Measurements from ENCODE around the gene AFMID.

Gene AFMID

GRCh38 chr17:78211032-78211431 lies 23.9 kb downstream of the AFMID start:
- Mint-ChIP-seq H3K36me3 (ENCODE audit: low read depth) (peaks cover 5% of the 10 kb centered on the region), H3K27ac (no peak overlapping the region), H3K4me1 (ENCODE audit: low read depth) (peaks cover 10% of the 10 kb centered on the region), H3K9me3 (no peaks in the 10 kb centered on the region), H3K27me3 (ENCODE audit: low read depth) (no peaks in the 10 kb centered on the region), H3K4me3 (no peak overlapping the region)

DNA sequence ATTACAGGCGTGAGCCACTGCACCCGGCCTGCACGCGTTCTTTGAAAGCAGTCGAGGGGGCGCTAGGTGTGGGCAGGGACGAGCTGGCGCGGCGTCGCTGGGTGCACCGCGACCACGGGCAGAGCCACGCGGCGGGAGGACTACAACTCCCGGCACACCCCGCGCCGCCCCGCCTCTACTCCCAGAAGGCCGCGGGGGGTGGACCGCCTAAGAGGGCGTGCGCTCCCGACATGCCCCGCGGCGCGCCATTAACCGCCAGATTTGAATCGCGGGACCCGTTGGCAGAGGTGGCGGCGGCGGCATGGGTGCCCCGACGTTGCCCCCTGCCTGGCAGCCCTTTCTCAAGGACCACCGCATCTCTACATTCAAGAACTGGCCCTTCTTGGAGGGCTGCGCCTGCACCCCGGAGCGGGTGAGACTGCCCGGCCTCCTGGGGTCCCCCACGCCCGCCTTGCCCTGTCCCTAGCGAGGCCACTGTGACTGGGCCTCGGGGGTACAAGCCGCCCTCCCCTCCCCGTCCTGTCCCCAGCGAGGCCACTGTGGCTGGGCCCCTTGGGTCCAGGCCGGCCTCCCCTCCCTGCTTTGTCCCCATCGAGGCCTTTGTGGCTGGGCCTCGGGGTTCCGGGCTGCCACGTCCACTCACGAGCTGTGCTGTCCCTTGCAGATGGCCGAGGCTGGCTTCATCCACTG lies 27.0 kb downstream of the AFMID start, which contains the start of gene BIRC5:
TSS of gene BIRC5 (plus strand) at position 238 of the 690 bp plus-strand sequence. CDS start at position 302, 64 bp downstream.
- Mint-ChIP-seq H3K27me3 (ENCODE audit: low read depth) (no peaks in the 10 kb centered on the region), H3K4me1 (ENCODE audit: low read depth) (peaks cover 15% of the 10 kb centered on the region), H3K4me3 (peak within 1 kb of the TSS; percentile 94), H3K27ac (peak within 1 kb of the TSS; percentile 92), H3K36me3 (ENCODE audit: low read depth) (peaks cover 16% of the 10 kb centered on the region), H3K9me3 (no peaks in the 10 kb centered on the region)

- Mint-ChIP-seq H3K36me3 (ENCODE audit: low read depth) (peaks cover 20% of the 10 kb centered on the region), H3K27ac (peak overlapping the region; percentile 92), H3K9me3 (no peaks in the 10 kb centered on the region), H3K4me1 (ENCODE audit: low read depth) (peaks cover 17% of the 10 kb centered on the region), H3K4me3 (peak overlapping the region; percentile 94), H3K27me3 (ENCODE audit: low read depth) (no peaks in the 10 kb centered on the region)
These were observed 27.5 kb downstream of the AFMID start for GRCh38 chr17:78214706-78215061.

GRCh38 chr17:78219396-78220150 lies 32.4 kb downstream of the AFMID start:
- H3K4me1 Mint-ChIP-seq (ENCODE audit: low read depth) = peaks cover 16% of the 10 kb centered on the region
- no peak overlapping the region for H3K27ac Mint-ChIP-seq
- peaks cover 41% of the 10 kb centered on the region for H3K36me3 Mint-ChIP-seq (ENCODE audit: low read depth)
- H3K27me3 Mint-ChIP-seq (ENCODE audit: low read depth) = no peaks in the 10 kb centered on the region
- H3K4me3 Mint-ChIP-seq = no peak overlapping the region
- H3K9me3 Mint-ChIP-seq = no peaks in the 10 kb centered on the region

DNA sequence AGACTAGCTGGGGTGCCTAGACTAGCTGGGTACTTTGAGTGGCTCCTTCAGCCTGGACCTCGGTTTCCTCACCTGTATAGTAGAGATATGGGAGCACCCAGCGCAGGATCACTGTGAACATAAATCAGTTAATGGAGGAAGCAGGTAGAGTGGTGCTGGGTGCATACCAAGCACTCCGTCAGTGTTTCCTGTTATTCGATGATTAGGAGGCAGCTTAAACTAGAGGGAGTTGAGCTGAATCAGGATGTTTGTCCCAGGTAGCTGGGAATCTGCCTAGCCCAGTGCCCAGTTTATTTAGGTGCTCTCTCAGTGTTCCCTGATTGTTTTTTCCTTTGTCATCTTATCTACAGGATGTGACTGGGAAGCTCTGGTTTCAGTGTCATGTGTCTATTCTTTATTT lies 35.9 kb downstream of the AFMID start:
- H3K9me3 Mint-ChIP-seq = no peaks in the 10 kb centered on the region
- H3K36me3 Mint-ChIP-seq (ENCODE audit: low read depth) = peaks cover 36% of the 10 kb centered on the region
- no peak overlapping the region for H3K27ac Mint-ChIP-seq
- H3K4me1 Mint-ChIP-seq (ENCODE audit: low read depth) = peaks cover 8% of the 10 kb centered on the region
- H3K27me3 Mint-ChIP-seq (ENCODE audit: low read depth) = peaks cover 5% of the 10 kb centered on the region
- H3K4me3 Mint-ChIP-seq = no peak overlapping the region

DNA sequence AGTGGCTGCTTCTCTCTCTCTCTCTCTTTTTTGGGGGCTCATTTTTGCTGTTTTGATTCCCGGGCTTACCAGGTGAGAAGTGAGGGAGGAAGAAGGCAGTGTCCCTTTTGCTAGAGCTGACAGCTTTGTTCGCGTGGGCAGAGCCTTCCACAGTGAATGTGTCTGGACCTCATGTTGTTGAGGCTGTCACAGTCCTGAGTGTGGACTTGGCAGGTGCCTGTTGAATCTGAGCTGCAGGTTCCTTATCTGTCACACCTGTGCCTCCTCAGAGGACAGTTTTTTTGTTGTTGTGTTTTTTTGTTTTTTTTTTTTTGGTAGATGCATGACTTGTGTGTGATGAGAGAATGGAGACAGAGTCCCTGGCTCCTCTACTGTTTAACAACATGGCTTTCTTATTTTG lies 36.6 kb downstream of the AFMID start:
- Mint-ChIP-seq H3K4me1 (ENCODE audit: low read depth) (peaks cover 8% of the 10 kb centered on the region), H3K36me3 (ENCODE audit: low read depth) (peaks cover 33% of the 10 kb centered on the region), H3K9me3 (no peaks in the 10 kb centered on the region), H3K27ac (no peak overlapping the region), H3K4me3 (no peak overlapping the region), H3K27me3 (ENCODE audit: low read depth) (peaks cover 10% of the 10 kb centered on the region)

DNA sequence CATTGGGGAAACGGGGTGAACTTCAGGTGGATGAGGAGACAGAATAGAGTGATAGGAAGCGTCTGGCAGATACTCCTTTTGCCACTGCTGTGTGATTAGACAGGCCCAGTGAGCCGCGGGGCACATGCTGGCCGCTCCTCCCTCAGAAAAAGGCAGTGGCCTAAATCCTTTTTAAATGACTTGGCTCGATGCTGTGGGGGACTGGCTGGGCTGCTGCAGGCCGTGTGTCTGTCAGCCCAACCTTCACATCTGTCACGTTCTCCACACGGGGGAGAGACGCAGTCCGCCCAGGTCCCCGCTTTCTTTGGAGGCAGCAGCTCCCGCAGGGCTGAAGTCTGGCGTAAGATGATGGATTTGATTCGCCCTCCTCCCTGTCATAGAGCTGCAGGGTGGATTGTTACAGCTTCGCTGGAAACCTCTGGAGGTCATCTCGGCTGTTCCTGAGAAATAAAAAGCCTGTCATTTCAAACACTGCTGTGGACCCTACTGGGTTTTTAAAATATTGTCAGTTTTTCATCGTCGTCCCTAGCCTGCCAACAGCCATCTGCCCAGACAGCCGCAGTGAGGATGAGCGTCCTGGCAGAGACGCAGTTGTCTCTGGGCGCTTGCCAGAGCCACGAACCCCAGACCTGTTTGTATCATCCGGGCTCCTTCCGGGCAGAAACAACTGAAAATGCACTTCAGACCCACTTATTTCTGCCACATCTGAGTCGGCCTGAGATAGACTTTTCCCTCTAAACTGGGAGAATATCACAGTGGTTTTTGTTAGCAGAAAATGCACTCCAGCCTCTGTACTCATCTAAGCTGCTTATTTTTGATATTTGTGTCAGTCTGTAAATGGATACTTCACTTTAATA lies 37.3 kb downstream of the AFMID start:
- Mint-ChIP-seq H3K27ac (no peak overlapping the region), H3K27me3 (ENCODE audit: low read depth) (peaks cover 12% of the 10 kb centered on the region), H3K4me3 (no peak overlapping the region), H3K36me3 (ENCODE audit: low read depth) (peaks cover 28% of the 10 kb centered on the region), H3K9me3 (no peaks in the 10 kb centered on the region), H3K4me1 (ENCODE audit: low read depth) (peaks cover 6% of the 10 kb centered on the region)

DNA sequence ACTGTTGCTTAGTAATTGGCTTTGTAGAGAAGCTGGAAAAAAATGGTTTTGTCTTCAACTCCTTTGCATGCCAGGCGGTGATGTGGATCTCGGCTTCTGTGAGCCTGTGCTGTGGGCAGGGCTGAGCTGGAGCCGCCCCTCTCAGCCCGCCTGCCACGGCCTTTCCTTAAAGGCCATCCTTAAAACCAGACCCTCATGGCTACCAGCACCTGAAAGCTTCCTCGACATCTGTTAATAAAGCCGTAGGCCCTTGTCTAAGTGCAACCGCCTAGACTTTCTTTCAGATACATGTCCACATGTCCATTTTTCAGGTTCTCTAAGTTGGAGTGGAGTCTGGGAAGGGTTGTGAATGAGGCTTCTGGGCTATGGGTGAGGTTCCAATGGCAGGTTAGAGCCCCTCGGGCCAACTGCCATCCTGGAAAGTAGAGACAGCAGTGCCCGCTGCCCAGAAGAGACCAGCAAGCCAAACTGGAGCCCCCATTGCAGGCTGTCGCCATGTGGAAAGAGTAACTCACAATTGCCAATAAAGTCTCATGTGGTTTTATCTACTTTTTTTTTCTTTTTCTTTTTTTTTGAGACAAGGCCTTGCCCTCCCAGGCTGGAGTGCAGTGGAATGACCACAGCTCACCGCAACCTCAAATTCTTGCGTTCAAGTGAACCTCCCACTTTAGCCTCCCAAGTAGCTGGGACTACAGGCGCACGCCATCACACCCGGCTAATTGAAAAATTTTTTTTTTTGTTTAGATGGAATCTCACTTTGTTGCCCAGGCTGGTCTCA lies 38.1 kb downstream of the AFMID start:
- H3K36me3 Mint-ChIP-seq (ENCODE audit: low read depth) = peaks cover 24% of the 10 kb centered on the region
- H3K27ac Mint-ChIP-seq = no peak overlapping the region
- no peaks in the 10 kb centered on the region for H3K9me3 Mint-ChIP-seq
- H3K4me1 Mint-ChIP-seq (ENCODE audit: low read depth) = peaks cover 6% of the 10 kb centered on the region
- H3K27me3 Mint-ChIP-seq (ENCODE audit: low read depth) = peaks cover 18% of the 10 kb centered on the region
- H3K4me3 Mint-ChIP-seq = no peak overlapping the region

- H3K27me3 Mint-ChIP-seq (ENCODE audit: low read depth) = peaks cover 27% of the 10 kb centered on the region
- no peak overlapping the region for H3K27ac Mint-ChIP-seq
- no peak overlapping the region for H3K4me3 Mint-ChIP-seq
- peaks cover 21% of the 10 kb centered on the region for H3K36me3 Mint-ChIP-seq (ENCODE audit: low read depth)
- H3K9me3 Mint-ChIP-seq = no peaks in the 10 kb centered on the region
- peaks cover 6% of the 10 kb centered on the region for H3K4me1 Mint-ChIP-seq (ENCODE audit: low read depth)
These were observed 39.0 kb downstream of the AFMID start for GRCh38 chr17:78226055-78226758.

DNA sequence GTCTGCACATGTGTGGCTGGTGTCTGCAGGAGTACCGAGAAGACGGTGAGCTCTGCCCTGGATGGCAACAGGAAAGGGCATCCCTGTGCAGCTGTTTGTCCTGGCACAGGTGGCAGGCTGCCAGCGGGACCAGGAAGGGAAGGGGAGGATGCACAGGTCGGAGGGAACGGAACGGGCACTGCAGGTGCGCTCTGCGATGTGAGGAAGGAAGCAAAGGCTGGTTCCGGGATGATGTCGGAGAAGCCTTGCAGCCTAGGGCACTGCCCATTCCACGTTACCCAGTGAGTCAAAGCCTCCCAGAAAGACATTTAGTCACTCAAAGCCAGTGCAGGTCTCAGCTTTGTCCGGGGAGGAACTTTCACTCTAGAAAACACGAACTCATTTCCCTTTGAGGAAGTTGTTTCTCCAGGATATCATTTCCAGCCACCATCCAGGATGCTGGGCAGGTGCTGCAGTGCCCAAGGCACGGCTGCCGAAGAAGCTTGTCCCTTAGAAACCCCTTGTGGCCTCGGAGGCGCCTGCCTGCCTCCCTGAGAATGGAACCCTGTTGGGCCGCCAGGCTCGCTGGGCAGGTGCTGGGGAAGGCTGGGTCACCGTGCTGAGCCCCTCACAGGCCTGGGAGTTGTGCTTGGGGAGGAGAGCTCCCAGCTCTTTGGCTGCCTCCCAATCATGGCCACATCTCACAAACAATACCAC lies 39.7 kb downstream of the AFMID start:
- H3K9me3 Mint-ChIP-seq = no peaks in the 10 kb centered on the region
- peaks cover 21% of the 10 kb centered on the region for H3K36me3 Mint-ChIP-seq (ENCODE audit: low read depth)
- peaks cover 32% of the 10 kb centered on the region for H3K27me3 Mint-ChIP-seq (ENCODE audit: low read depth)
- no peak overlapping the region for H3K4me3 Mint-ChIP-seq
- peaks cover 6% of the 10 kb centered on the region for H3K4me1 Mint-ChIP-seq (ENCODE audit: low read depth)
- no peak overlapping the region for H3K27ac Mint-ChIP-seq

DNA sequence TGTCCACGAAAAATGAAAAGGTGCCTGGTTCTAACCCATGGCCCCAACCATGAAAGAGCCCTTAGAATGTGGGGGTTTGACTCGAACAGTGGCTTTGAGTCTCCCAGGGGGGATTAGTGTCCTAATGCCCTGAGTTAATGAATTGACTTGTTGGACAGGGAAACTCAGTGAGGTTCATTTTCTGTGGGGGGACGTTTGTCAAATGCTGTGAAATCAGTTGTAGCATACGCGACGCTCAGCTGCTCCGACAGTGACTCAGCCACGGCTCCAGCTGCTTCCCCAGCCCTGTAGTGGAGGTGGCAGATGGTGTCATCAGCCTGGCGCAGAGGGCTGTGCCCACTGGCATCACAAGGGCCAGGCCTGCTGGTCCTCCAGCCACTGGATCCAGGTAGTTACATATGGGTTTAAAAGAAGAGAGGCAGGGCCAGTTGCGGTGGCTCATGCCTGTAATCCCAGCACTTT lies 40.3 kb downstream of the AFMID start:
- Mint-ChIP-seq H3K4me1 (ENCODE audit: low read depth) (peaks cover 6% of the 10 kb centered on the region), H3K27ac (no peak overlapping the region), H3K36me3 (ENCODE audit: low read depth) (peaks cover 21% of the 10 kb centered on the region), H3K4me3 (no peak overlapping the region), H3K9me3 (no peaks in the 10 kb centered on the region), H3K27me3 (ENCODE audit: low read depth) (peaks cover 38% of the 10 kb centered on the region)

DNA sequence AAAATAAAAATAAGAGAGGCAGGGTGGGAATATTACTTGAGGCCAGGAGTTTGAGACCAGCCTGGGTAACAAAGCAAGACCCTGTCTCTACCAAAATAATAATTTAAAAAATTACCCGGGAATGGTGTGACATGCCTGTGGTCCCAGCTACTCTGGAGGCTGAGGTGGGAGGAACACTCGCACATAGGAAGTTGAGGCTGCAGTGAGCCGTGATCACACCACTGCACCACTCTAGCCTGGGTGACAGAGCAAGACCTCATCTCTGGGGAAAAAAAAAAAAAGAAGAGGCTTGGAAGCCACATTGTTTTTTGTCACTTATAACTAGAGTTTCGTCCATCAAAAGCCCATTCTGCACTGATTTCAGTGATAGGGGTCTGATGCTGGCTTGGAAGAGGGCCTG lies 41.0 kb downstream of the AFMID start:
- Mint-ChIP-seq H3K4me3 (no peak overlapping the region), H3K27me3 (ENCODE audit: low read depth) (peaks cover 44% of the 10 kb centered on the region), H3K36me3 (ENCODE audit: low read depth) (peaks cover 18% of the 10 kb centered on the region), H3K4me1 (ENCODE audit: low read depth) (peaks cover 10% of the 10 kb centered on the region), H3K9me3 (no peaks in the 10 kb centered on the region), H3K27ac (no peak overlapping the region)
